GM23338 (cell line): Measurements from ENCODE around the gene FGF5.

Experiments used
- CREB1 ChIP-seq: fragments of 250-450 bp; sonication (Bioruptor Pico); IDR thresholded peaks from 2 replicates; pipeline ENCODE4 v1.5.0; 2020; ENCODE audit warnings: low read depth, mild to moderate bottlenecking, moderate library complexity
- CTCF ChIP-seq, 2 experiments: fragments of 200-600 bp in 1 of 2; sonication (generic) in 1 of 2; conservative IDR thresholded peaks; 2 replicates each; pipeline versions ENCODE4 v1.5.1 to v1.6.1; 2016 to 2017; ENCODE audit warnings: antibody characterized with exemption in 2 of 2, low read depth in 2 of 2, mild to moderate bottlenecking in 2 of 2, moderate library complexity in 1 of 2
- EZH2 ChIP-seq: fragments of 200-600 bp; sonication (generic); IDR thresholded peaks from one replicate; pipeline ENCODE4 v1.8.0; 2017; ENCODE audit warnings: antibody characterized with exemption, mild to moderate bottlenecking, low read depth; ENCODE audit not compliant: unreplicated experiment
- POLR2AphosphoS5 ChIP-seq: IDR thresholded peaks from 2 replicates; pipeline ENCODE4 v1.6.1; 2016; ENCODE audit warnings: antibody characterized with exemption, low read depth

DNA sequence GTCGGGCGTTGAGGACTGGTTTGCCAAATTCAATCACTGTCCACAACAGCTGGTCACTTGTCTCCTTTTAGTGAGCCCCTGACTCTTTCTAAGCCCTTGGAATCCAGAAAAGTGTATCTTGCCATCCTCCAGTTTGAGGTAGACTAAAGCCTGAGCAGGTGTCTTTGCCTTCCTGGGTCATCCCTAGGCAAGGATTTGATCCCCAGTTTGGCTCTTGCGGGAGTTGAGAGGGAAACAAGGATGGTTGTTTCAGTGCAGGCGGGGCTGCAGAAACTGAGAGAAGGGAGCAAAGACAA lies 2.2 kb upstream of the FGF5 start:
- TF ChIP-seq POLR2AphosphoS5 = no peak
- peak; percentile 40 for TF ChIP-seq EZH2
- no peak for TF ChIP-seq CTCF (conservative IDR thresholded peaks at IDR 0.05; ENCODE audit: low read depth in 2 of 2)
- TF ChIP-seq CREB1 (CRISPR knock-in tag) = no peak
